HCT116 (cell line): ENCODE results near the gene FRMD4A. TPM values are rescaled to one million over a fixed set of nuclear protein-coding genes. Genes with fewer than 3 reads are reported as not detected.

ENCODE experiments used
- ATAC-seq: fragments of 200-7000 bp; cut with Tn5 transposase; 2 replicates; pipeline ENCODE4 v1.9.1; 2020; ENCODE audit warnings: mild to moderate bottlenecking, moderate library complexity
- BruUV-seq: library from RNA; stranded (reverse); fragments of 400-500 nt; replicated peaks from 2 replicates; lab custom pipeline; 2021; lab: Mats Ljungman, UMichigan
- CTCF ChIA-PET: fragments of 300-600 bp; sonication (Branson Sonifier 250); formaldehyde crosslinking; loops from one replicate; lab custom pipeline; 2021; ENCODE audit warnings: antibody characterized with exemption; lab: Charles Lee
- POLR2A ChIA-PET: fragments of 300-600, 350-600 bp; sonication (Branson Sonifier 250); formaldehyde crosslinking; loops from one replicate; lab custom pipeline; 2021; ENCODE audit warnings: antibody characterized with exemption; lab: Charles Lee
- RAD21 ChIA-PET, 2 experiments: fragments of 300-600 bp; sonication (Branson Sonifier 250); formaldehyde crosslinking; loops; one replicate each; lab custom pipeline; 2023; ENCODE audit warnings: low total read pairs in 2 of 2; ENCODE audit not compliant: uncharacterized antibody in 2 of 2, unreplicated experiment in 2 of 2, low non-redundant PET in 1 of 2; lab: Charles Lee
- DNase-seq: peaks from one replicate; pipeline ENCODE4 v3.0.0-alpha.2; 2010; ENCODE audit warnings: low read depth, low spot score
- H2AFZ ChIP-seq: fragments of 200-600 bp; shearing (Covaris generic), sonication (generic); 2 replicates; pipeline ENCODE4 v1.6.1; 2017; ENCODE audit warnings: low read depth, mixed run types, mixed read lengths, antibody characterized with exemption, low read length; ENCODE audit not compliant: poor library complexity, severe bottlenecking
- H3K27ac ChIP-seq: 2 replicates; pipeline ENCODE4 v1.5.1; 2012; ENCODE audit warnings: low read depth, low read length
- H3K27me3 ChIP-seq: fragments of 200-600 bp; sonication (generic); 2 replicates; pipeline ENCODE4 v1.6.1; 2016; ENCODE audit warnings: mixed run types, low read length, mixed read lengths; ENCODE audit not compliant: insufficient read depth
- H3K36me3 ChIP-seq, 2 experiments: fragments of 200-500 bp in 1 of 2; fragments of 200-600 bp in 1 of 2; sonication (Bioruptor generic) in 1 of 2; sonication (generic) in 1 of 2; 2 replicates each; pipeline versions ENCODE4 v1.5.1 to v1.6.1; 2014 to 2016; ENCODE audit warnings: low read length in 2 of 2, inconsistent platforms in 1 of 2, mixed read lengths in 1 of 2, mixed run types in 1 of 2; ENCODE audit not compliant: insufficient read depth in 2 of 2, control insufficient read depth in 1 of 2
- H3K4me1 ChIP-seq, 2 experiments: fragments of 200-600 bp in 1 of 2; sonication (generic) in 1 of 2; 2 replicates each; pipeline versions ENCODE4 v1.5.1 to v1.6.1; 2012 to 2017; ENCODE audit warnings: low read length in 2 of 2, inconsistent platforms in 1 of 2, mild to moderate bottlenecking in 1 of 2, mixed read lengths in 1 of 2, mixed run types in 1 of 2, moderate library complexity in 1 of 2; ENCODE audit not compliant: insufficient read depth in 2 of 2, control insufficient read depth in 1 of 2
- H3K4me2 ChIP-seq: fragments of 200-600 bp; sonication (generic); 2 replicates; pipeline ENCODE4 v1.6.1; 2017; ENCODE audit warnings: mixed run types, low read length, mixed read lengths
- H3K4me3 ChIP-seq, 2 experiments: fragments of 200-600 bp in 1 of 2; sonication (generic) in 1 of 2; replicated peaks in 1 of 2; 2 replicates each; pipeline ENCODE4 v1.5.1; 2011 to 2016; ENCODE audit warnings: low read length in 2 of 2, control low read depth in 1 of 2, low read depth in 1 of 2, mild to moderate bottlenecking in 1 of 2, mixed read lengths in 1 of 2, mixed run types in 1 of 2
- H3K79me2 ChIP-seq: fragments of 200-600 bp; sonication (generic); 2 replicates; pipeline ENCODE4 v1.6.1; 2017; ENCODE audit warnings: mild to moderate bottlenecking, mixed run types, low read length, moderate library complexity, mixed read lengths; ENCODE audit not compliant: insufficient read depth
- H3K9ac ChIP-seq: fragments of 200-600 bp; sonication (generic); 2 replicates; pipeline ENCODE4 v1.6.1; 2016; ENCODE audit warnings: low read length, mixed read lengths
- H3K9me2 ChIP-seq: fragments of 200-600 bp; sonication (generic), shearing (Covaris generic); 2 replicates; pipeline ENCODE4 v1.6.1; 2017; ENCODE audit warnings: mixed run types, mild to moderate bottlenecking, moderate library complexity; ENCODE audit not compliant: insufficient read depth
- H3K9me3 ChIP-seq, 2 experiments: fragments of 200-500 bp in 1 of 2; fragments of 200-600 bp in 1 of 2; sonication (Bioruptor generic) in 1 of 2; sonication (generic) in 1 of 2; 2 replicates each; pipeline ENCODE4 v1.6.1; 2014 to 2017; ENCODE audit warnings: low read length in 2 of 2, mixed read lengths in 2 of 2, inconsistent platforms in 1 of 2, low read depth in 1 of 2, mild to moderate bottlenecking in 1 of 2, mixed run types in 1 of 2, moderate library complexity in 1 of 2; ENCODE audit not compliant: control insufficient read depth in 1 of 2, insufficient read depth in 1 of 2
- H4K20me1 ChIP-seq: fragments of 200-600 bp; sonication (generic), shearing (Covaris generic); 2 replicates; pipeline ENCODE4 v1.6.1; 2017; ENCODE audit warnings: mixed run types, mild to moderate bottlenecking, moderate library complexity; ENCODE audit not compliant: insufficient read depth
- EZH2 ChIP-seq: fragments of 200-600 bp; sonication (generic); IDR thresholded peaks from 2 replicates; pipeline ENCODE4 v1.6.1; 2017; ENCODE audit warnings: antibody characterized with exemption, mixed run types
- FOSL1 ChIP-seq: IDR thresholded peaks from 2 replicates; pipeline ENCODE4 v1.6.1; 2012; ENCODE audit warnings: low read depth
- RAD21 ChIP-seq: IDR thresholded peaks from 2 replicates; pipeline ENCODE4 v1.6.1; 2012; ENCODE audit warnings: low read depth, mild to moderate bottlenecking
- SIN3A ChIP-seq: IDR thresholded peaks from 2 replicates; pipeline ENCODE4 v1.6.1; 2012; ENCODE audit warnings: low read depth
- ZNF274 ChIP-seq: fragments of 200-500 bp; sonication (Bioruptor generic); IDR thresholded peaks from 2 replicates; pipeline ENCODE4 v1.6.1; 2014; ENCODE audit warnings: mild to moderate bottlenecking, low read depth, low read length, inconsistent platforms
- intact Hi-C: fragments of 100-400 bp; cut with micrococcal nuclease; formaldehyde crosslinking; loops from 2 replicates; pipeline ENCODE4 v1.10.0; 2022
- total RNA-seq: library from RNA; stranded (reverse); gene quantifications from one replicate; pipeline ENCODE4 v1.2.1, GENCODE V29; 2021; ENCODE audit not compliant: unreplicated experiment
- TF ChIP-seq, protein P1 (sequence below): IDR thresholded peaks from 2 replicates; pipeline ENCODE4 v1.6.1; 2011; ENCODE audit warnings: mild to moderate bottlenecking, low read length, moderate library complexity; ENCODE audit not compliant: insufficient replicate concordance; ENCODE audit errors: extremely low read depth
- TF ChIP-seq, protein P2 (sequence below): IDR thresholded peaks from 2 replicates; pipeline ENCODE4 v1.6.1; 2012; ENCODE audit warnings: low read depth
- TF ChIP-seq, protein P3 (sequence below), 3 experiments: fragments of 200-600 bp in 1 of 3; sonication (generic) in 1 of 3; IDR thresholded peaks in 2 of 3; conservative IDR thresholded peaks in 1 of 3; 2 replicates each; pipeline ENCODE4 v1.5.1; 2012 to 2017; ENCODE audit warnings: low read depth in 2 of 3, low read length in 2 of 3, antibody characterized with exemption in 1 of 3, borderline replicate concordance in 1 of 3, control low read depth in 1 of 3, mild to moderate bottlenecking in 1 of 3, mixed read lengths in 1 of 3, mixed run types in 1 of 3, moderate library complexity in 1 of 3; ENCODE audit not compliant: insufficient read depth in 1 of 3
- TF ChIP-seq, protein P4 (sequence below): IDR thresholded peaks from 2 replicates; pipeline ENCODE4 v1.6.1; 2012

FRMD4A gene
- total RNA-seq, 1 experiment from 2014 or later = 0.20 TPM

DNA sequence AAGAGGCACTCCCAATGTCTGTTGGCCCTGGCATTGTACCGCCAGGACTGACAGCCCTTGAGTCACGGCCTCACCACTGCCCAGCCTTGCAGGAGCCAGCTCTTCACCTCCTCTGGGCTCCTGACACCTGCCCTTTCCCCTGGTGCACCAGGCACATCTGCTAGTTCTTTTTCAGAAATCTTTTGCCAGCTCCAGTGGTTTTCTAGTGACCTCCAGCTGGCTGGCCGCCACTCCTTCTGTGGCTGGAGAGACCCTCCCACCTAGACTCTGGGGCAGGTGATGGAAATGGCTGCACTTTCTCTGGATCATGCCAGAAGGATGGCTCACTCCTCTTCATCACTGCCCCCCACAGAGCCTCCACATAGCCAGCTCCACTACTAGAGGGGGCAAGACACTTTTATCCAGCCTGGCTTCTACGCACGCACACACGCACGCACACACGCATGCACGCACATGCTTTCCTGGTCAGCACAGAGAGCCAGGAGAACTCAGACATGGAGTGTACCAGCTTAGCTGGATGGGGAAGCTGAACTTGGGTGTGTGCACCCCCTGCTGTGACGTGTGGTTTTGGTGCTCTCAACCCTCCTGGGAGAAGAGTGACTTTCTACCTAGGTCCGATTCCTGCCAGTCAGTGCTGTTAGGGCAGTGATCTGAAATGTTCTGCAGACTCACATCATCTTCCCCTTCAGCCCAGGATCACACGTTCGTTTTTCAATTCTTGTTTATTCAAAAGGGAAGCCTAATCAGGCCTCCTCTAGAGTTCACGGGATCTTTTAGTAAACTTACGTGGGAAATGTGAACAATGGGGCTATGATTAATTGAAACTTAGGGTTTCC, 522.0 kb downstream of the FRMD4A start:
- H2AFZ ChIP-seq = no peak overlapping the region
- POLR2A ChIA-PET = no interaction called here
- H3K4me2 ChIP-seq = no peak overlapping the region
- RAD21 ChIA-PET = no interaction called here
- DNase-seq (no peak), ATAC-seq (no peak)
- no peaks in the 10 kb centered on the region for H3K9me3 ChIP-seq
- H3K79me2 ChIP-seq = no peaks in the 10 kb centered on the region
- no peaks in the 10 kb centered on the region for H3K36me3 ChIP-seq
- intact Hi-C loops = no loop called here
- BruUV-seq = no TSS peak
- no peaks in the 10 kb centered on the region for H3K4me1 ChIP-seq
- TF ChIP-seq, protein P1, sequence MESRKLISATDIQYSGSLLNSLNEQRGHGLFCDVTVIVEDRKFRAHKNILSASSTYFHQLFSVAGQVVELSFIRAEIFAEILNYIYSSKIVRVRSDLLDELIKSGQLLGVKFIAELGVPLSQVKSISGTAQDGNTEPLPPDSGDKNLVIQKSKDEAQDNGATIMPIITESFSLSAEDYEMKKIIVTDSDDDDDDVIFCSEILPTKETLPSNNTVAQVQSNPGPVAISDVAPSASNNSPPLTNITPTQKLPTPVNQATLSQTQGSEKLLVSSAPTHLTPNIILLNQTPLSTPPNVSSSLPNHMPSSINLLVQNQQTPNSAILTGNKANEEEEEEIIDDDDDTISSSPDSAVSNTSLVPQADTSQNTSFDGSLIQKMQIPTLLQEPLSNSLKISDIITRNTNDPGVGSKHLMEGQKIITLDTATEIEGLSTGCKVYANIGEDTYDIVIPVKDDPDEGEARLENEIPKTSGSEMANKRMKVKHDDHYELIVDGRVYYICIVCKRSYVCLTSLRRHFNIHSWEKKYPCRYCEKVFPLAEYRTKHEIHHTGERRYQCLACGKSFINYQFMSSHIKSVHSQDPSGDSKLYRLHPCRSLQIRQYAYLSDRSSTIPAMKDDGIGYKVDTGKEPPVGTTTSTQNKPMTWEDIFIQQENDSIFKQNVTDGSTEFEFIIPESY = no peak
- TF ChIP-seq ZNF274 (no peak), RAD21 (no peak), FOSL1 (no peak), EZH2 (no peak), SIN3A (no peak)
- TF ChIP-seq, protein P2, sequence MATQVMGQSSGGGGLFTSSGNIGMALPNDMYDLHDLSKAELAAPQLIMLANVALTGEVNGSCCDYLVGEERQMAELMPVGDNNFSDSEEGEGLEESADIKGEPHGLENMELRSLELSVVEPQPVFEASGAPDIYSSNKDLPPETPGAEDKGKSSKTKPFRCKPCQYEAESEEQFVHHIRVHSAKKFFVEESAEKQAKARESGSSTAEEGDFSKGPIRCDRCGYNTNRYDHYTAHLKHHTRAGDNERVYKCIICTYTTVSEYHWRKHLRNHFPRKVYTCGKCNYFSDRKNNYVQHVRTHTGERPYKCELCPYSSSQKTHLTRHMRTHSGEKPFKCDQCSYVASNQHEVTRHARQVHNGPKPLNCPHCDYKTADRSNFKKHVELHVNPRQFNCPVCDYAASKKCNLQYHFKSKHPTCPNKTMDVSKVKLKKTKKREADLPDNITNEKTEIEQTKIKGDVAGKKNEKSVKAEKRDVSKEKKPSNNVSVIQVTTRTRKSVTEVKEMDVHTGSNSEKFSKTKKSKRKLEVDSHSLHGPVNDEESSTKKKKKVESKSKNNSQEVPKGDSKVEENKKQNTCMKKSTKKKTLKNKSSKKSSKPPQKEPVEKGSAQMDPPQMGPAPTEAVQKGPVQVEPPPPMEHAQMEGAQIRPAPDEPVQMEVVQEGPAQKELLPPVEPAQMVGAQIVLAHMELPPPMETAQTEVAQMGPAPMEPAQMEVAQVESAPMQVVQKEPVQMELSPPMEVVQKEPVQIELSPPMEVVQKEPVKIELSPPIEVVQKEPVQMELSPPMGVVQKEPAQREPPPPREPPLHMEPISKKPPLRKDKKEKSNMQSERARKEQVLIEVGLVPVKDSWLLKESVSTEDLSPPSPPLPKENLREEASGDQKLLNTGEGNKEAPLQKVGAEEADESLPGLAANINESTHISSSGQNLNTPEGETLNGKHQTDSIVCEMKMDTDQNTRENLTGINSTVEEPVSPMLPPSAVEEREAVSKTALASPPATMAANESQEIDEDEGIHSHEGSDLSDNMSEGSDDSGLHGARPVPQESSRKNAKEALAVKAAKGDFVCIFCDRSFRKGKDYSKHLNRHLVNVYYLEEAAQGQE = no peak
- TF ChIP-seq, protein P3, sequence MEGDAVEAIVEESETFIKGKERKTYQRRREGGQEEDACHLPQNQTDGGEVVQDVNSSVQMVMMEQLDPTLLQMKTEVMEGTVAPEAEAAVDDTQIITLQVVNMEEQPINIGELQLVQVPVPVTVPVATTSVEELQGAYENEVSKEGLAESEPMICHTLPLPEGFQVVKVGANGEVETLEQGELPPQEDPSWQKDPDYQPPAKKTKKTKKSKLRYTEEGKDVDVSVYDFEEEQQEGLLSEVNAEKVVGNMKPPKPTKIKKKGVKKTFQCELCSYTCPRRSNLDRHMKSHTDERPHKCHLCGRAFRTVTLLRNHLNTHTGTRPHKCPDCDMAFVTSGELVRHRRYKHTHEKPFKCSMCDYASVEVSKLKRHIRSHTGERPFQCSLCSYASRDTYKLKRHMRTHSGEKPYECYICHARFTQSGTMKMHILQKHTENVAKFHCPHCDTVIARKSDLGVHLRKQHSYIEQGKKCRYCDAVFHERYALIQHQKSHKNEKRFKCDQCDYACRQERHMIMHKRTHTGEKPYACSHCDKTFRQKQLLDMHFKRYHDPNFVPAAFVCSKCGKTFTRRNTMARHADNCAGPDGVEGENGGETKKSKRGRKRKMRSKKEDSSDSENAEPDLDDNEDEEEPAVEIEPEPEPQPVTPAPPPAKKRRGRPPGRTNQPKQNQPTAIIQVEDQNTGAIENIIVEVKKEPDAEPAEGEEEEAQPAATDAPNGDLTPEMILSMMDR (IDR thresholded peaks at IDR 0.05 in 2 of 3, conservative IDR thresholded peaks at IDR 0.05 in 1 of 3; ENCODE audit: borderline replicate concordance in 1 of 3, insufficient read depth in 1 of 3, low read depth in 2 of 3, low read length in 2 of 3) = no peak
- TF ChIP-seq, protein P4, sequence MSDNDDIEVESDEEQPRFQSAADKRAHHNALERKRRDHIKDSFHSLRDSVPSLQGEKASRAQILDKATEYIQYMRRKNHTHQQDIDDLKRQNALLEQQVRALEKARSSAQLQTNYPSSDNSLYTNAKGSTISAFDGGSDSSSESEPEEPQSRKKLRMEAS = no peak
- TF ChIP-seq, all 23 proteins: peak for 0
- Histone ChIP-seq H4K20me1 (no peaks in the 10 kb centered on the region), H3K9ac (no peak overlapping the region), H3K27ac (no peak overlapping the region), H3K4me3 (no peak overlapping the region), H3K9me2 (no peaks in the 10 kb centered on the region), H3K27me3 (no peaks in the 10 kb centered on the region)
- CTCF ChIA-PET = no interaction called here
